Middle frontal gyrus (tissue), 1 donor: ENCODE measurements around the gene TNRC6A.
A peak's percentile ranks its signal among the peaks of the same experiment; 100 is the strongest.
"Not testable (repeated sequence)": the region's sequence is repeated elsewhere in the genome, so short reads cannot be mapped to it uniquely, and the experiment has no call there.

ENCODE experiments used
- DNase-seq: peaks from one replicate; pipeline ENCODE4 v3.0.0-alpha.2; 2015; ENCODE audit warnings: low spot score; ENCODE audit errors: extremely low spot score

The TNRC6A gene

GRCh38 chr16:24844101-24845030 lies 114.9 kb downstream of the TNRC6A start:
- no peak for DNase-seq

GRCh38 chr16:24845031-24845365 lies 115.5 kb downstream of the TNRC6A start:
- not testable (repeated sequence) for DNase-seq

GRCh38 chr16:24845726-24846547 lies 116.5 kb downstream of the TNRC6A start, which contains the start of gene SLC5A11:
Gene SLC5A11 (plus strand): TSS chr16:24845963. CDS start chr16:24858644, 12,681 bp downstream.
- no peak for DNase-seq

- no peak for DNase-seq
Observed at GRCh38 chr16:24846548-24847357, 117.3 kb downstream of the TNRC6A start.

- no peak for DNase-seq
Observed at GRCh38 chr16:24847358-24847664, 117.9 kb downstream of the TNRC6A start.

- no peak for DNase-seq
Observed at GRCh38 chr16:24848065-24848464, 118.6 kb downstream of the TNRC6A start.

- no peak for DNase-seq
Observed at GRCh38 chr16:24849641-24850040, 120.2 kb downstream of the TNRC6A start.

- DNase-seq = no peak
Observed at GRCh38 chr16:24850289-24850938, 121.0 kb downstream of the TNRC6A start.

GRCh38 chr16:24851700-24852099 lies 122.2 kb downstream of the TNRC6A start:
- no peak for DNase-seq

- no peak for DNase-seq
Observed at GRCh38 chr16:24852281-24852721, 122.8 kb downstream of the TNRC6A start.

GRCh38 chr16:24853169-24853824 lies 123.8 kb downstream of the TNRC6A start:
- no peak for DNase-seq

- DNase-seq = peak; percentile 41
Observed at GRCh38 chr16:24853830-24854229, 124.4 kb downstream of the TNRC6A start.

GRCh38 chr16:24854607-24855171 lies 125.2 kb downstream of the TNRC6A start:
- no peak for DNase-seq

- DNase-seq = no peak
Observed at GRCh38 chr16:24855678-24856077, 126.2 kb downstream of the TNRC6A start.

GRCh38 chr16:24856871-24857270 lies 127.4 kb downstream of the TNRC6A start:
- not testable (repeated sequence) for DNase-seq

- no peak for DNase-seq
Observed at GRCh38 chr16:24858219-24859041, 129.0 kb downstream of the TNRC6A start.

- no peak for DNase-seq
Observed at GRCh38 chr16:24861461-24861860, 132.0 kb downstream of the TNRC6A start.

GRCh38 chr16:24863582-24864437 lies 134.4 kb downstream of the TNRC6A start:
- DNase-seq = no peak
